ENCODE data around the gene CEP162.
"Not testable (repeated sequence)": the region's sequence is repeated elsewhere in the genome, so short reads cannot be mapped to it uniquely, and the experiment has no call there.

Gene CEP162

GRCh38 chr6:84227434-84228197 is at the start of gene CEP162:
Gene CEP162, minus strand, starts transcription at chr6:84227643. Its CDS starts 1,250 bp downstream, at chr6:84226393.
- peak; percentile 57 for DNase-seq (ENCODE audit: low read depth)

GRCh38 chr6:84274856-84275255 is 47.4 kb upstream of the CEP162 start:
- DNase-seq (ENCODE audit: low read depth): no peak

GRCh38 chr6:84273048-84273809 is 45.8 kb upstream of the CEP162 start:
- DNase-seq (ENCODE audit: low read depth): no peak

GRCh38 chr6:84272298-84272697 is 44.9 kb upstream of the CEP162 start:
- DNase-seq (ENCODE audit: low read depth): no peak

GRCh38 chr6:84271061-84271716 is 43.7 kb upstream of the CEP162 start:
- DNase-seq (ENCODE audit: low read depth): no peak

GRCh38 chr6:84269947-84270733 is 42.7 kb upstream of the CEP162 start:
- DNase-seq (ENCODE audit: low read depth): no peak

GRCh38 chr6:84268781-84269180 is 41.3 kb upstream of the CEP162 start:
- no peak for DNase-seq (ENCODE audit: low read depth)

- DNase-seq (ENCODE audit: low read depth): no peak
Observed at GRCh38 chr6:84263557-84263956, 36.1 kb upstream of the CEP162 start.

GRCh38 chr6:84260926-84261325 is 33.5 kb upstream of the CEP162 start:
- DNase-seq (ENCODE audit: low read depth): no peak

- DNase-seq (ENCODE audit: low read depth): no peak
Observed at GRCh38 chr6:84260196-84260595, 32.8 kb upstream of the CEP162 start.

GRCh38 chr6:84258866-84259265 is 31.4 kb upstream of the CEP162 start:
- no peak for DNase-seq (ENCODE audit: low read depth)

GRCh38 chr6:84258268-84258667 is 30.8 kb upstream of the CEP162 start:
- no peak for DNase-seq (ENCODE audit: low read depth)

GRCh38 chr6:84255641-84256040 is 28.2 kb upstream of the CEP162 start:
- DNase-seq (ENCODE audit: low read depth): no peak

- DNase-seq (ENCODE audit: low read depth): no peak
Observed at GRCh38 chr6:84253380-84253779, 25.9 kb upstream of the CEP162 start.

- no peak for DNase-seq (ENCODE audit: low read depth)
Observed at GRCh38 chr6:84251891-84252539, 24.6 kb upstream of the CEP162 start.

GRCh38 chr6:84249724-84250123 is 22.3 kb upstream of the CEP162 start:
- DNase-seq (ENCODE audit: low read depth): no peak

GRCh38 chr6:84244416-84245081 is 17.1 kb upstream of the CEP162 start:
- DNase-seq (ENCODE audit: low read depth): not testable (repeated sequence)

GRCh38 chr6:84243240-84243639 is 15.8 kb upstream of the CEP162 start:
- DNase-seq (ENCODE audit: low read depth): no peak

- DNase-seq (ENCODE audit: low read depth): no peak
Observed at GRCh38 chr6:84242265-84242664, 14.8 kb upstream of the CEP162 start.

- DNase-seq (ENCODE audit: low read depth): no peak
Observed at GRCh38 chr6:84228198-84228543, 728 bp upstream of the CEP162 start.

- DNase-seq (ENCODE audit: low read depth): no peak
Observed at GRCh38 chr6:84227044-84227433, 404 bp downstream of the CEP162 start.

Measured in GM04504 (cell line).